Lower leg skin (tissue), 3 donors: ENCODE measurements around the gene TMPRSS5.

ENCODE experiments used
- POLR2A ChIP-seq, 2 donors: fragments of 450-650 bp; IDR thresholded peaks; one replicate each; pipeline ENCODE4 v1.6.1; 2016 to 2017; ENCODE audit warnings: antibody characterized with exemption in 2 of 2, mild to moderate bottlenecking in 1 of 2, moderate library complexity in 1 of 2
- TF ChIP-seq, protein P1 (sequence below), 3 donors: fragments of 450-650 bp; IDR thresholded peaks; one replicate each; pipeline ENCODE4 v1.5.1; 2016; ENCODE audit warnings: antibody characterized with exemption in 3 of 3, mild to moderate bottlenecking in 3 of 3, moderate library complexity in 2 of 3

DNA sequence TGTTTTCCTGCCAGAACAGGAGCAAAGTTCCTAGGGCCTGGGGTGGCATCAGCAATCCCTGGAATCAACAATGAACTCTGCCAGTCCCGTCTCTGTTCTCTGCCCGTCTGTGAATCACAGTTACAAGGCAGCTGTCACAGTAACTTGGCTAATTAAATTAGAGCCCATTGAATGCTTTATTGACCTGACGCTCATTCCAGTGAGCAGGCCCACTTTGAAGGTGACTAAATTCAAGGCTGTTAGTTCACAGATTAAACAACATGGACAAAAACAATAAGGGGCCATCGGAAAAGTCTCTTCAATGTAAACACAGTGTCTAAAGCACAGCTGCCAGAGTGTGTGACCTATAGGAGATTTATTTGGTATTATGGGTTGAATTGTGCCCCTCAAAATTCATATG lies 17.7 kb upstream of the TMPRSS5 start:
- TF ChIP-seq, protein P1, sequence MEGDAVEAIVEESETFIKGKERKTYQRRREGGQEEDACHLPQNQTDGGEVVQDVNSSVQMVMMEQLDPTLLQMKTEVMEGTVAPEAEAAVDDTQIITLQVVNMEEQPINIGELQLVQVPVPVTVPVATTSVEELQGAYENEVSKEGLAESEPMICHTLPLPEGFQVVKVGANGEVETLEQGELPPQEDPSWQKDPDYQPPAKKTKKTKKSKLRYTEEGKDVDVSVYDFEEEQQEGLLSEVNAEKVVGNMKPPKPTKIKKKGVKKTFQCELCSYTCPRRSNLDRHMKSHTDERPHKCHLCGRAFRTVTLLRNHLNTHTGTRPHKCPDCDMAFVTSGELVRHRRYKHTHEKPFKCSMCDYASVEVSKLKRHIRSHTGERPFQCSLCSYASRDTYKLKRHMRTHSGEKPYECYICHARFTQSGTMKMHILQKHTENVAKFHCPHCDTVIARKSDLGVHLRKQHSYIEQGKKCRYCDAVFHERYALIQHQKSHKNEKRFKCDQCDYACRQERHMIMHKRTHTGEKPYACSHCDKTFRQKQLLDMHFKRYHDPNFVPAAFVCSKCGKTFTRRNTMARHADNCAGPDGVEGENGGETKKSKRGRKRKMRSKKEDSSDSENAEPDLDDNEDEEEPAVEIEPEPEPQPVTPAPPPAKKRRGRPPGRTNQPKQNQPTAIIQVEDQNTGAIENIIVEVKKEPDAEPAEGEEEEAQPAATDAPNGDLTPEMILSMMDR (IDR thresholded peaks at IDR 0.05): no peak
- no peak for TF ChIP-seq POLR2A (IDR thresholded peaks at IDR 0.05)
